EL (cell line): ENCODE data around the gene RILP.

Source experiments
- DNase-seq: peaks from one replicate; pipeline ENCODE4 v3.0.0-alpha.2; 2016

The RILP gene

DNA sequence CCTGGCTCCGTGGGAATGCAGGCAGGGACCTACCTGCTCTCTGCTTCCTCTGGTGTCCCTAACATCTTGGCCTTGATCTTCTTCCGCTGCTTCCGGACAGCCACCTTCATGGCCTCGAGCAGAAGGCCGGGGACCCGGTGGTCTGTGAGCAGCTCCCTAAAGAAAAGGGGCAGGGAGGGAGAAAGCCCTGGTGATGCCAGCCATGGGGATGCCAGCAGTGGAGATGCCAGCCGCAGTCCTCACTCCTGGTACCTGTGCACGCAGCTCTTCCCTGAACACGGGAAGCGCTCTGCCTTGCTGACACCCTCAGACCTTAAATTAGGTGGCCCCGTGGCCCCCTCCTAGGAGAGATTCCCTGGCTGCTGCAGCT is 1.9 kb downstream of the RILP start:
- DNase-seq, result no peak

DNA sequence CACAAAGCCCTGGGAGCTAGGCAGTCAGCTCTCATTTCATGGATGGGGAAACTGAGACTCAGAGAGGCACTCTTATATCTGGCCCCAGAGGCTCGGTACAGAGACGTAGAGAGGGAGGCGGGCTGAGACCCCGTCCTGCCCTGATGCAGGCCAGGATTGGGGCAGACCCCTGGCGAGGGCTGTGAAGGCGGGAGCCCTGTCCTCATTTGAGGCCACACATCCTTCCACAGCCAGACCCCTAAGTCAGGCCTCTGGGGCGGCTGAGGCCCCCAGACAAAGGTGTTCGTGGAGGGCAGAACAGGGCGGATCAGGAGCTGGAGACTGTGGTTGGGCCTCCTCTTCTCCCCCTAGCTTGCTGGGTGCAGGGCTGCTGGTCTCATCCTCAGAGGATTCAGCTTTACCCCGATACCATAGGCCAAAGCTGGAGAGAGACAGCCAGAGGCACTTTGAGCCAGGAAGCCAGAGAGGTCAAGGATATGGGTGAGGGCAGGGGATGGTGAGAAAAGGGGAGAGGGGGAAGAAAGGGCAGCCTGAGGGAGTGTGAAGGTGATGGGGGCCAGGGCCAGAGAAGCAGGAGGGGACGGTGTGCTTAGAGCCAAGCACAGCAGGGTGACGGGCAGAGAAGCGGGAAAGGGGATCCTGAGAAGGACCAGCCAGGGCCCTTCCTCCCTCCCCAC is 3.3 kb downstream of the RILP start:
- no peak for DNase-seq

DNA sequence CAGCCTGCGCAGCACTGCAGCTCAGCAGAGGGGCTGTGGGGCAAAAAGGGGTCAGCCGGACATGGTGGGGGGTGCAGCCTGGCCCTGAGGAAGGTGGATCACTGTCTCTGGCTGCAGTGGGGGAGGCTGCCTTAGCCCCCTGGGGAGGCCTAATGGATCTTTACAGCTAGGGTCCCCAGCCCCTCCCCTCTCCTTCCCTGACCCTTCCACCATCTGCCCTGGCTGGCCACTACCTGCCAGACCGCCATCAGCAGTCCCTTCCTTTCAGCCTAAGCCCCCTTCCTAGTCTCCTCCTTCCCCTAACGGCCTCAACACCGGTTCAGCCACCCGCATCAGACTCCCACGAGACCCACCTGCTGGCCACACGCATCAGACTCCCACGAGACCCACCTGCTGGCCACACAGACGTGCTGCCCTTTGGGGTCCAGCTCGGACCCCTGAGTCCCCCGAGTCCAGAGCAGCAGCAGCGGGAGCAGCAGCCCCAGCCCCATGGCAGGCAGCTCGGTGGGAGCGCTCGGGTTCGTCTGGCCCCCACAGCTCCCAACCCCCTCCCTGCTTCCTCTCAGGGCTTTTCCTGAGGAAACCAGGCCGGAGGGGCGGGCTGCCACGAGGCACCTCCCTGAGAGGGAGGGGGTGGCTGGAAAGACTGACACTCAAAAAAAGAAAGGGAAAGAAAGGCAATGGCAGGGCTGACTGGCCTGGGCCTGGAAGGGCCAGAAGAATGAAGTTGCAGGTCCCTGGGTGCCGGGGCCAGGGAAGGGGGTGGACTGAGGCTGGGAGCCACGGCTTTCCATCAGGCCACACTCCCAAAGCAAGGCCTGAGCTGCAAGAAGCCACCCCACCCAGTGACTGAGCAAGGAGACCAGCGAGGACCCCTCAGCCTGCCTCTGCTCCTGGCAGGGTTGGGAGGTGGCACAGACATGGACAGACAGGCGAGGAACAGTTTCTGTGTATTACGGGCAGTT is 4.2 kb downstream of the RILP start, which contains the start of gene SCARF1:
Gene SCARF1, minus strand, starts transcription at position 526 of the 965 bp plus-strand sequence. Its CDS starts 35 bp downstream, at position 491.
- DNase-seq, result no peak

DNA sequence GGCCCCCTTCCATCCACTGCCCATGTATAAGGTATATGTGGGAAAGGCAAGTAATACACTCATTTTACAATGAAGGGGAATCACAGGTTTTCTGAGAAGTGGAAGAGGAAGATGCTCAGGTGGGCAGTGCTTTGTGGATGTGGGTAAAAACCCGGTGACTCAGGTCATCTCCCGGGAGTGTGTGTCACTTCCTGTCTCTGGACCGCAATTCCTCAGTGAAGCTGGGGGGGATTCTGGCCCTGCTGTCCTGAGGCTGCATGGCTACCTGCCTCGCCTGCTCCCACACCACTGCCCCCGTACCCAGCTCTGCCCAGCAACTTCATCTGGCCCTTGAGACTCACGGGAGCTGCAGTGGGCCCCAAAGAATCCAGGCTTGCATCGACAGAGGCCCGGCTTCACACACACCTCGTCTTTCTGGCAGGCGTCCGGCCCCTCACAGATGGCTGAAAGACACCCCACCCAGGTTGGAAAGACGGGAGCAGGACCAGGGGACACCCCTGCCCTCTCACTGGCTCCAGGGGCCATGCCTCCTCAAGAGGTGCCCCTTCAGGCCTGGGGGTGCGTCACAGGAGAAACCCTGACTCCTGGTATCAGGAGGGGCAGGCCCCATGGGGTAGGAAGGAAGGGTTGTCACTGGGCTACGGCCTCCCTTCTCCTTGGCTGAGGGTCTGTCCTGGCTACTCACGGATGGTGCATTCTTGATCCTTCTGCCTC is 5.0 kb downstream of the RILP start:
- peak; percentile 76 for DNase-seq

DNA sequence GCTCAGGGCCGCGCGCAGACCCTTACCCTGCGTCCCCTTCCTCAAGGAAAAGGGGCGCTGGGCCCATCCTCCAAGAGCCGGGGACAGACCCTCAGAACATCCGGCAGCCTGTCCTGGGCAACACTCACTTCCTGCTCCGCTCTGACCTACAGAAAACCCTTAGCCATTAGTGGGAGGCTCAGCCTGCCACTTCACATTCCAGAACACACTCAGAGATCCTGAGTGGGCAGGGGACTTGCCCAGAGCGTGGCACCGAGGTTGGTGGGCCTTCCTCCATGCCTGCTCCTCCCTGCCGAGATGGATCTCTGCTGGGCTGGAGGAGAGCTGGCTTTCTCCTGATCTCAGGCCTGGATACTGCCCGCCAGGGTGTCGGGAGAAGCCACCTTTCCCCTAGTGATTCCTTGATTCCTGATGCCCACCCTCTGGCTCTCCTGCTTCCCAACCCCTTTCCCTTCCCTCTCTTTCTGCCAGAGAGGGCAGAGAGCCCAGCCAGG is 5.6 kb downstream of the RILP start:
- DNase-seq, result peak; percentile 41

DNA sequence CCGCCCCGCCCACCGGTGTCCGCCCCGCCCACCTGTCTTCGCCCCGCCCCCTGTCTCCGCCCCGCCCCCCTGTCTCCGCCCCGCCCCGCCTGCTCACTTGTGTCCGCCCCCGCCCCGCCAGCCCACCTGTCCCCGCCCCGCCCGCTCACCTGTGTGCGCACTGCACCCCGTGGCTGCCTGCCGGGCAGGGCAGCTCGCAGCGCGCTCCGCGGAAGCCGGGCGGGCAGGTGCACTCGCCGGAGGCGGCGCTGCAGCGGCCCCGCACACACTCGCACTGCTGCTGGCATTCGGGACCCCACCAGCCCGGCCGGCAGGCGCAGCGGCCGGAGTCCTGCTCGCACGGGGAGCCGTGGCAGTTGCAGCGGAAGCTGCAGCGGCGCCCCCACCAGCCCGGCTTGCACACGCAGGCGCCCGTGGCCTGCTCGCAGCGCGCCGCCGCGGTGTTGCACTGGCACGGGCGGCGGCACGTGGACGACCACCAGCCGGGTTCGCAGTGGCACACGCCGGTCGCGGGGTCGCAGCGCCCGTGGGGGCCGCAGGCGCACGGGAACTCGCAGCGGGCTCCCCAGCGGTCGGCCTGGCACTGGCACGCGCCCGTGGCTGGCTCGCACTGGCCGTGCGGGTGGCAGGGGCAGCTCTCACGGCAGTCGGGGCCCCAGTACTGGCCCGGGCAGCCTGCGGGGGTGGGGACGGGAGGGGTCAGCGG is 6.2 kb downstream of the RILP start:
- DNase-seq, result peak; percentile 42

DNA sequence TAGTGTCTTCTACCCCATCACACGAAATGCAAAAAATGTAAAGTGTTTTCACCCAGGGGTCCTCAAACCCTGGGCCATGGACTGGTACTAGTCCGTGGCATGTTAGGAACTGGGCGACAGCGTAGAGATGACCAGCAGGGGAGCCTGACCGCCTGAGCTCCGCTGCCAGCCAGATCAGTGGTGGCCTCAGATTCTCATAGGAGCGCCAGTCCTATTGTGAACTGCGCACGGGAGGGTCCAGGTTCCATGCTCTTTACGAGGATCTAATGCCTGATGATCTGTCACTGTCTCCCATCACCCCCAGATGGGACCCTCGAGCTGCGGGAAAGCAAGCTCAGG is 8.6 kb downstream of the RILP start:
- no peak for DNase-seq

DNA sequence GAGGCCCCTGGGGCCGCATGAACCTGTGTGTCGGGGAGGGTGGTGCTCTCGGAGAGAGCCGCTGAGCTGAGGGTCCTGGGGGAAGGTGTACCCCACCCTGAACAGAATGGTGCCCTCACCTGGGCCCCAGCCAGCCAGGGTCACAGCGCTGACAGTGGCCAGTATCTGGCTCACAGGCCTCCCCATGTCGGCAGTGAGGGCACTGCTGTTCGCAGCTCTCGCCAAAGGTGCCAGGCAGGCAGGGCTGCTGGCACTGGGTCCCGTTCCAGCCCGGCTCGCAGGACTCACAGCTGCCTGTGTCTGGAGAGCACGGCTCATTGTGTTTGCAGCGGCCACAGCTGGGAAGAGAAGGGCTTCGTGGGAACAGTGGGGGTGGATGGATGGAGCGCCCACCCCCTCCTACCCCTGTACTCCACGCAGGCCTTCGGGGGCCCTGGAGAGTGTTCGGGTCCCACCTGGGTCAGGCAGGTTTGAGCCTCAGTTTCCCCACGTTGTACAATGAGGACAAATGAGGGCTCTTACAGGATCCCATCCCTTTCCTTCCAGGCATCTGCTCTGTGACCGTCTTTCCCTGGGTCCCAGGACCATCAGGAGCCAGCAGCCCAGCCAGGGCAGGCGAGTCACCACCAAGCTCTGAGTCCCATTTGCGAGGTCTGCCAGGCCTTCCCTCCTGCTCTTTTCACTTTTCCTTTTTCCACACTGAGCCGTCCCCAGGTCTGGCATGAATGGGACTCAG is 9.2 kb downstream of the RILP start:
- DNase-seq, result no peak

DNA sequence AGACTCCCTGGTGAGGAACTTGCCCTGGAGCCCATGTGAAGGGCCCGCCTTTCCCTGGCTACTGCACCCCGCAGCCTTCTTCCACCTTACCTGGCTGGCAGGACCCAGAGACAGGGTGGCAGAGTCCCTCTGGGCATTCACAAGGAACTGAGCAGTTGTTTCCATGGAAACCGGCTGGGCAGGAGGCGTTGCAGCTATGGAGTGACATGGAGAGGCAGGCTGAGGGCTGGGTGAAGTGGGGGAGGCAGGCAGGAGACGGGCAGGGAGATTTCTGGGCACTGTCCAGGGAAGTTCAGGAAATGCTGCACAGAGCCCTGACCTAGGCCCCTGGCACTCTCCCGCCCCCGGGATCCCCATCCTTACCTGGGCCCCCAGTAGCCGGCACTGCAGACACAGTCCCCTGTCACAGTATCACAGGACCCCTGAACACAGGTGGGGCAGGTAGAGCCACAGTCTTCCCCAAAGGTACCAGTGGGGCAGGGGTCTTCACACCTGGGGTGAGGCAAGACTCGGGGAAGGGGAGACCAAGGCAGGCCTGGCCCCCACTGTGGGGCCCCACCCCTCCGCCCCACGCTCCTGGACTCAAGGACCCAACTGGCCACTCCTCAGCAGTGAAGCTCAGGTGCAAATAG is 10.0 kb downstream of the RILP start:
- DNase-seq, result no peak

DNA sequence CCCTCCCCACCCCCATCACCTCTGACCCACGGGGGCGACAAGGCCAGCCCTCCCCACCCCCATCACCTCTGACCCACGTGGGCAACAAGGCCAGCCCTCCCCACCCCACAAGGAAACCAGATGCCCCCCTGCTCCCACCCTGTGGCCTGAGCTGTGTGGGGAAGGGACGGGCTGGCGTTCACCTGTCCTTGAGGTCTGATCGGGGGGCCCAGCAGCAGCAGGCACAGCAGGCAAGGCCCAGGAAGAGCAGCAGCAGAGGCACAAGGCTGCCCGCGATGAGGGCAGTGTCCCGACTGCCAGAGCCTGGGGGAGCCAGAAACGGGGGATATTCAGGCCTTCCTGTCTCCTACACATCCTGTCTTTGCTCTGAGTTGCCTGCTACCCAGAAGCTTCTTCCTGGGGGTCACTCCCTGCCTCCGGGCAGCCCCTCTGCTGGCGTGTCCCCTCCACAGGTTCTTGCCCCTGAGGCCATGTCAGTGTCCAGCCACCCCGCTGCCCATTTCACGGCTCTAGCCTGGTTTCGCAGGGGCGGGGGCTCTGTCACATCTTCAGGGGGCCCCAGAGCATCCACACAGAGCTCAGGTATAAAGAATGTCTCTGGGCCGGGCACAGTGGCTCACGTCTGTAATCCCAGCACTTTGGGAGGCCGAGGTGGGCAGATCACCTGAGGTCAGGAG is 10.9 kb downstream of the RILP start:
- no peak for DNase-seq

DNA sequence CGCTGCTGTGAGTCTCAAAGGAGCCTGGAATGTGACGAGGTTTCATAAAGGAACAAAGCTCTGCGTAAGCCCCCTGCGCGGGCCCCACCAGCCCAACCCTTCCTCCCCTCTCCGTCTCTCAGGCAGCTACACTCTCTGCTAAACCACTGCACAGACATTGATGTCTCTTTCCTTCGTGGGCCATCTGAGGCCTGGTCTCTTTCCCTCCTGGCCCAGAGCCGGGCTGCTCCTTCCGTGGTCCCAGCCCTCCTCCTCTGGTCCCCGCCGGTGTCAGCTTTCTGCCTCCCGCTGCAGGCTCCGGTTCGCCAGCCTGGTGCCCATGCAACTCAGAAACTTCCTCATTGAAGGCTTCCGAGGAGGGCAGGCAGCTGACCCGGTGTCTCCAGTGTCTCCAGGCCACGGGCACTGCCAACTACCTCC is 11.5 kb downstream of the RILP start:
- DNase-seq, result no peak

DNA sequence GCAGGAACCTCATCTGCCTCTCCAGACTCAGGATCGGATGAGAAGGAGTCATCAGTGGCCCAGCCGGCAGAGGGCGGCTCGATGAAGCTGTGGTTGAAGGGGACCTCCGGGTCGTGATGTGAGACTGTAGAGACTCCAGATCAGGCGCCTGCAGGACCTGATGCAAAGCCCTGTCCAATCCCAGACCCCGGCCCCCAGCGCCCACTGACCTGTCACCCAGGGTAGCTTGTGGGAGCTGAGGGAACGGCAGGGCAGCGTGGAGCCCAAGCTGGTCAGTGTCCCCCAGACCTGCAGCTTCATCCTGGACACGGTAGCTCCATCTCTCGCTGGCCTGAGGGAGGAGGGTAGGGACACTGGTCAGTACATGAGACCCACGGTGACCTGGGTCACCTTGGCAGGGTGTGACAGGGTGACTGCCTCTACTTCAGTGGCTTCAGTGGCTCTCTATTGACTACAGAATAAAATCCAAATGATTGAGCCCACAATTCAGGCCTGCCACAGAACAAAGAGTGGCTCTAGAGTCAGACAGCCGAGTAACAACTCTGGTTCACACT is 12.9 kb downstream of the RILP start:
- no peak for DNase-seq

DNA sequence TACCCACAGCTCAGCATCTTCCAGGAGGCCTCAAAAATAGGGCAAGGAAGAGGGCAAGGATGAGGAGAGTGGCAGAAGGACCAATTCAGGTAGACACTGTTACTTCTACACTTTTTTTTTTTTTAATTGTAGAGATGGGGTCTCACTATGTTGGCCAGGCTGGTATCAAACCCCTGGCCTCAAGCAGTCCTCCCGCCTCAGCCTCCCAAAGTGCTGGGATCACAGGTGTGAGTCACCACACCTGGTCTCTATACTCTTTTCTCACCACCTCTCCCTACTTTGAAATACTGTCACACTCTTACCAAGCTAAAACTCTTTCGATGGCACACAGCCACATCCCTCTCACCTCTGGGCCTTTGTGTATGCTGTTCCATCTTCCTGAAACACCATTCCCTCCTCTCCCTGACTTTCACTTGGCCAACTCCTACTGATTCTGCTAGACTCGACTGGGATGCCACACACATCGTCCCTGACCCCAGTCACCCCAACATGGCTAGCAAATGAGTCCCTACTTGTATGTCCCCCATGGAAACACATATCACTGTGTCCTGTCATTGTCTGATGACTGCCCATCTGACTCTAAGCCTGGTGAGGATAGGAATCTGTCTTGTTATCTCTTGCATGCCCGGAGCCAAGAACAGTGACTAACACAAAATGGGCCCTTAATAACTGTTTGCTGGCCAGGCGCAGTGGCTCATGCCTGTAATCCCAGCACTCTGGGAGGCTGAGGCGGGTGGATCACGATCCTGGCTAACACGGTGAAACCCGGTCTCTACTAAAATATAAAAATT is 13.8 kb downstream of the RILP start:
- no peak for DNase-seq

DNA sequence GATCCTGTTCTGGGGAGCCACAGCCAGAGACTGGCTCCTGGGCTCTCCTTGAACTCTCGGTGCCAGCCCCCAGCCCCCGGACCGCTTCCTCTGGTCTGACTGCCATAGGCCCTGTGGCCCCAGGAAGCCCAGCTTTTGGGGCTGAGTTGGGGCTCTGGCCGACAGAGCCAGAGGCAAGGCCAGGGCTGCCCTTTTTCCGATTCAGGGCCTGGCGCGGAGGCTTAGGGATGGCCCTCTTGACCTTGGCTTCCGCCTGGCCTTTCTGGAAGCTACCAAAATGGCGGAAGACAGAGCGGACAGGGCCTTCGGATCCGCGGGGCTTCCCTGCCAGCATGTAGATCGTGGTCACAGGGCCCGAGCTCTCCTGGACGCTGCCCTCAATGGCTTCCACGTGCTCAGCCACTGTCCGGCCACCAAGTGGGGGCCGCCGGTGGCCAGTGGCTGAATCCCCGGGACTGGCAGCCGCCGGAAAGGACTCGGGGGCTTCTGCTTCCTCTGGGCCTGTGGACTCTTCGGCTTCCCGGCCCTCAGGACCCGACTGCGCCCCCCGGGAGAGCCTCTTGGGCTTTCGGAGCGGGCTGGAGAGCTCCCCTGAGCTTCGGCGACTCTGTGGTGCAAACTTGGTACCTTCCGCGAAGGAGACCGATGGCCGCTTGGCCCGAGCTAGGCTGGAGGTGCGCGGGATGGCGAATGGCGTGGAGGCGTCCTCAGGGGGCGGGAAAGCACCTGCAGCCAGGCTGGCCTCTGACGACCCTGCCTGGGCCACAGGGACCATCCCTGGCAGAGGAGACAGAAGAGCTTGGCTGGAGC is 14.6 kb downstream of the RILP start:
- DNase-seq, result no peak

DNA sequence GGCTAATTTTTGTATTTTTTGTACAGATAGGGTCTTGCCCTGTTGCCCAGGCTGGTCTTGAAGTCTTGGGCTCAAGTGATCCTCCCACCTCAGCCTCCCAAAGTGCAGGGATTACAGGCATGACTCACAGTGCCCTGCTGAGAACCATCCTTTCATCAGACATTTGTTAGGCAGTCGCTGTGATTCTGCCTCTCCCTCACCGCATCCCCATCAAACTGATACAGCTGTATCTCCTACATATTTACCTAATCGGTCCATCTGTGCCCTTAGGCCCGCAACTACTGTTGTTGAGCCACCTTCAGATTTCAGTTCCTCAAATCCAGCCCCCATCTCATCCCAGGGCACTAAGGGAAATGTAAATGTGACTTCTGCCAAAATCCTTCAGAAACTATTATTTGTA is 19.0 kb downstream of the RILP start:
- DNase-seq, result no peak

DNA sequence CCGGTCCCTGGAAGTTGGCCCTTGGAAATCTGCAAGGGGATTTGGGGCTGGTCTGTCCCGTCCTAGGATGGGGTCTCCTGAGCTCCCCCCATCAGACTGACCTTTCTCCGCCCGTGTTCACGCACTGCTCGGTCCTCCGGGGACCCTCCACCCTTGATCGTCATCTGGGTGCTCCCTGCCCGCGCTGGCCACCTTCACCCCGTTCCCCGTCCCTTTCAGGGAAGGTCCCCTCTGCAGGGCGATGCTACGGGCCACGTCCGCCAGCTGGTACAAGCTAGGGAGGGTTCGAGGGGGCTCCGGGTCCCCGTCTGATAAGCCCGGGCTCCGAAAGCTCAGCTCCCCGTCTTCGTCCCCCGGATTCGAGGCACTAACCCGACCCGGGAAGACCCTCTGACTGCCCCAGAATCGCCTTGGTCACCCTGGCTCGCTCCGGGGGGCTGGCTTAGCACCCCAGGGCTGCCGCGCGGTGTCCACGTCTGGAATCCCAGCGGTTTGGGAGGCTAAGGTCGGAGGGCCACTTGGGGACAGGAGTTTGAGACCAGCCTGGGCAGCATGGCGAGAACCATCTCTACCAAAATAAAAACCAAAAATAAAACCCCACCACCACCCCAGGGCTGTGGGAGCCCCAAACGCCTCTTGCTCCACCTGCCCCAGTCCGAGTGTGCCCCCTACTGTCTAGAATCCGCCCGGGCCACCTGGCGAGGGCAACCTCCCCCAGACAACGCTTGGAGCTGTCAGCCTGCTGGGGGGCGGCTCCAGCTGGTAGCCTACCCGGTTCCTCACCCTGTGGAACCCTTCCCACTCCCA is 20.0 kb downstream of the RILP start:
- DNase-seq, result peak; percentile 46

DNA sequence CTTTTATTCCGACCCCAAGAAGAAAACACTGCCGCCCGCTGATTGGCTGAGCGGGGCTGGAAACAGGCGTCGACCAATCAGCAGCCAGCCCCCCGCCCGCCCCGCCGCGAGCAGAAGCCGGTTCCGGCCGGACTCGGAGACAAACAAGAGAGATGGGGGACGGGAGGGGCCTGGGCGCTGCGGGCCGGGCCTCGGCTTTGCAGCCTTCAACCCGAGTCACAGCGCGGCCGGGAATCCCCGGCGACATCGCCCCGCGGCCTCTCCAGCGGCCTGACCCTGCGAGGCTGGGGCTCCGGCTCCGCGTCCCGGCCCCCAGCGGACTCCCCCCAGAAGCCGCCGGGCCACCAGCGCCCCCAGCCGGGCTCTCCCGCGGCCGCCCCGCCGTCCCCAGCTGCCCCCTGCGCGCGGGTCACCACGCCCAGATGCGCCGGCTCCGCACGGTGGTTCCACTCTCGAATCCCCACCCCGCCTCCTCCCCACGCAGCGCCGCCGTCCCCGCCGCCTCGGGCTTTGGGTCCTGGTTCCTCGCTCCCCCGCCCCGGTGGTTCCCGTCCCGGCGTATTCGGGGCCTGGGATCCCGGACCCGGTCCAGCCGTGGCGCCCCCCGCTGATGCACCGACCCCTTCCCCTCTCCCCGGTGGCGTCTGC is 20.7 kb downstream of the RILP start:
- DNase-seq, result peak; percentile 95
